HG02870 (cell line): ENCODE measurements around the gene PTBP3.
"Not testable (repeated sequence)": the region's sequence is repeated elsewhere in the genome, so short reads cannot be mapped to it uniquely, and the experiment has no call there.

ENCODE experiments used
- ATAC-seq: cut with Tn5 transposase; IDR thresholded peaks from one replicate; pipeline ENCODE4 v1.9.1; 2021; ENCODE audit warnings: mild to moderate bottlenecking, moderate library complexity; ENCODE audit not compliant: unreplicated experiment

Gene PTBP3

GRCh38 chr9:112325127-112325526 is 8.3 kb downstream of the PTBP3 start:
- no peak for ATAC-seq

- no peak for ATAC-seq
These were observed 10.0 kb downstream of the PTBP3 start for GRCh38 chr9:112323378-112323854.

- no peak for ATAC-seq
These were observed 10.6 kb downstream of the PTBP3 start for GRCh38 chr9:112322701-112323377.

- no peak for ATAC-seq
These were observed 17.0 kb downstream of the PTBP3 start for GRCh38 chr9:112316258-112316943.

GRCh38 chr9:112315331-112316257 is 17.8 kb downstream of the PTBP3 start:
- no peak for ATAC-seq

- ATAC-seq: no peak
These were observed 21.3 kb downstream of the PTBP3 start for GRCh38 chr9:112312139-112312538.

GRCh38 chr9:112311497-112311896 is 21.9 kb downstream of the PTBP3 start:
- no peak for ATAC-seq

- ATAC-seq: no peak
These were observed 22.6 kb downstream of the PTBP3 start for GRCh38 chr9:112310826-112311225.

- no peak for ATAC-seq
These were observed 24.8 kb downstream of the PTBP3 start for GRCh38 chr9:112308588-112308987.

GRCh38 chr9:112301420-112301819 is 32.0 kb downstream of the PTBP3 start:
- ATAC-seq: no peak

- no peak for ATAC-seq
These were observed 33.9 kb downstream of the PTBP3 start for GRCh38 chr9:112299514-112299913.

GRCh38 chr9:112296929-112297328 is 36.5 kb downstream of the PTBP3 start:
- ATAC-seq: no peak

- no peak for ATAC-seq
These were observed 38.2 kb downstream of the PTBP3 start for GRCh38 chr9:112295174-112295573.

- ATAC-seq: no peak
These were observed 45.4 kb downstream of the PTBP3 start for GRCh38 chr9:112288029-112288428.

GRCh38 chr9:112286926-112287325 is 46.5 kb downstream of the PTBP3 start:
- ATAC-seq: no peak

- no peak for ATAC-seq
These were observed 48.4 kb downstream of the PTBP3 start for GRCh38 chr9:112285056-112285455.

- ATAC-seq: no peak
These were observed 49.7 kb downstream of the PTBP3 start for GRCh38 chr9:112283582-112284253.

- ATAC-seq: not testable (repeated sequence)
These were observed 50.6 kb downstream of the PTBP3 start for GRCh38 chr9:112282841-112283240.

GRCh38 chr9:112280904-112281303 is 52.5 kb downstream of the PTBP3 start:
- ATAC-seq: no peak

GRCh38 chr9:112279501-112279900 is 53.9 kb downstream of the PTBP3 start:
- no peak for ATAC-seq

- ATAC-seq: no peak
These were observed 55.3 kb downstream of the PTBP3 start for GRCh38 chr9:112278152-112278551.
